ENCODE results near the gene XPO4.

The XPO4 gene

DNA sequence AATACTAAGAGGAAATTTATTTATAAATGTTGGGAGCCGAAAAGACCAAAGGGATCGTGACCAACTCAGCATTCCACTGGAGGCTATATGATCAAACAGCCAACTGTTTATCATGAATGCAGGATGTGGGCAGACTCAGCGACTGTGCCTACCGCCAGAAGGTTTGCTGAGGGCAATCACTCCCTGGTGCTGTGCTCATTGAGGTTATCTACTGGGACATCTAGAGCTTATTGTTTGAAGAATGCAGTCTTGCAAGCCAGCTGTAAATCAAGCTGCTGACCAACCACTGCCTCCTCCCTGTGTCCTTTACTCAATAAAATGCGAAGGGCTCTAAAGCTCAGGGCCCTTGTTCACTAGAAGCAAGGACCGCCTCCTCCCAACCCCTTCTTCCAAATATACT is 8.5 kb upstream of the XPO4 start:
- TF ChIP-seq, protein P1, sequence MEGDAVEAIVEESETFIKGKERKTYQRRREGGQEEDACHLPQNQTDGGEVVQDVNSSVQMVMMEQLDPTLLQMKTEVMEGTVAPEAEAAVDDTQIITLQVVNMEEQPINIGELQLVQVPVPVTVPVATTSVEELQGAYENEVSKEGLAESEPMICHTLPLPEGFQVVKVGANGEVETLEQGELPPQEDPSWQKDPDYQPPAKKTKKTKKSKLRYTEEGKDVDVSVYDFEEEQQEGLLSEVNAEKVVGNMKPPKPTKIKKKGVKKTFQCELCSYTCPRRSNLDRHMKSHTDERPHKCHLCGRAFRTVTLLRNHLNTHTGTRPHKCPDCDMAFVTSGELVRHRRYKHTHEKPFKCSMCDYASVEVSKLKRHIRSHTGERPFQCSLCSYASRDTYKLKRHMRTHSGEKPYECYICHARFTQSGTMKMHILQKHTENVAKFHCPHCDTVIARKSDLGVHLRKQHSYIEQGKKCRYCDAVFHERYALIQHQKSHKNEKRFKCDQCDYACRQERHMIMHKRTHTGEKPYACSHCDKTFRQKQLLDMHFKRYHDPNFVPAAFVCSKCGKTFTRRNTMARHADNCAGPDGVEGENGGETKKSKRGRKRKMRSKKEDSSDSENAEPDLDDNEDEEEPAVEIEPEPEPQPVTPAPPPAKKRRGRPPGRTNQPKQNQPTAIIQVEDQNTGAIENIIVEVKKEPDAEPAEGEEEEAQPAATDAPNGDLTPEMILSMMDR (IDR thresholded peaks at IDR 0.05; ENCODE audit: low read depth, low read length) = no peak
- no peak for TF ChIP-seq EZH2phosphoT487 (IDR thresholded peaks at IDR 0.05; ENCODE audit: low read depth)
- Histone ChIP-seq H3K4me1 (ENCODE audit: low read length) (no peaks in the 10 kb centered on the region), H4K20me1 (ENCODE audit: insufficient read depth, low read length) (no peaks in the 10 kb centered on the region), H3K27ac (ENCODE audit: low read length) (no peak overlapping the region), H3K27me3 (ENCODE audit: low read depth, low read length) (peaks cover 12% of the 10 kb centered on the region), H3K36me3 (replicated peaks; ENCODE audit: low read depth, low read length) (no peaks in the 10 kb centered on the region), H3K4me3 (ENCODE audit: low read length) (no peak overlapping the region), H3K4me2 (ENCODE audit: low read length) (no peak overlapping the region), H2AFZ (ENCODE audit: low read depth, low read length) (no peak overlapping the region), H3K79me2 (ENCODE audit: low read length) (no peaks in the 10 kb centered on the region), H3K9me3 (ENCODE audit: insufficient read depth, low read length) (no peaks in the 10 kb centered on the region), H3K9ac (ENCODE audit: low read length) (no peak overlapping the region)

- TF ChIP-seq EZH2phosphoT487 (IDR thresholded peaks at IDR 0.05; ENCODE audit: low read depth) = no peak
- H3K36me3 ChIP-seq (replicated peaks; ENCODE audit: low read depth, low read length) = no peaks in the 10 kb centered on the region
- H4K20me1 ChIP-seq (ENCODE audit: insufficient read depth, low read length) = no peaks in the 10 kb centered on the region
- no peak overlapping the region; the same call in 1 of the 2 replicates for H2AFZ ChIP-seq (ENCODE audit: low read depth, low read length)
- no peak overlapping the region for H3K4me3 ChIP-seq (ENCODE audit: low read length)
- H3K4me1 ChIP-seq (ENCODE audit: low read length) = no peaks in the 10 kb centered on the region
- peaks cover 12% of the 10 kb centered on the region for H3K27me3 ChIP-seq (ENCODE audit: low read depth, low read length)
- no peak overlapping the region for H3K4me2 ChIP-seq (ENCODE audit: low read length)
- no peaks in the 10 kb centered on the region for H3K79me2 ChIP-seq (ENCODE audit: low read length)
- no peak overlapping the region for H3K9ac ChIP-seq (ENCODE audit: low read length)
- no peaks in the 10 kb centered on the region for H3K9me3 ChIP-seq (ENCODE audit: insufficient read depth, low read length)
- H3K27ac ChIP-seq (ENCODE audit: low read length) = no peak overlapping the region
Observed at GRCh38 chr13:20908714-20909497, 6.4 kb upstream of the XPO4 start.

DNA sequence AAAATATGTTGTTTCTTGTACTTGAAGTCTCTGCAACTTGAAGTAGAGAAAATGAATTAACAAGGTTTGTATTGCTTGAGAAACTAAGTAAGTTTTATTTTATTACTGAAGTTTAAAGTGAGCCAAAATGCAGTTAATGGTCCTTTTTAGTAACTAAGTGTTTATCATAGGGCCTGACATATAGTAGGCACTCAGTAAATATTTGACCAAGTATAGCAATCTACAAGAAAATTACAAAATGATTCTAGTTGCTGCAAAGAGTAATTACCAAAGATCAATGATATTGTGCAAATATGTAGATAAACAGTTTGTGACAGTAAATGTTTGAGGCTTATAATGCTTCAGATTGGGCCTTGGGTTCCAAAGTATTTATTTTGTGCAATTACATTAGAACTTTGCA is 2.4 kb upstream of the XPO4 start:
- Histone ChIP-seq H3K4me1 (ENCODE audit: low read length) (peaks cover 16% of the 10 kb centered on the region), H3K27me3 (ENCODE audit: low read depth, low read length) (peaks cover 12% of the 10 kb centered on the region), H3K36me3 (replicated peaks; ENCODE audit: low read depth, low read length) (no peaks in the 10 kb centered on the region), H3K9me3 (ENCODE audit: insufficient read depth, low read length) (no peaks in the 10 kb centered on the region), H4K20me1 (ENCODE audit: insufficient read depth, low read length) (0 out of 2 replicates have a peak, but pooled peaks cover 3% of the 10 kb centered on the region), H3K79me2 (ENCODE audit: low read length) (peaks cover 31% of the 10 kb centered on the region), H2AFZ (ENCODE audit: low read depth, low read length) (no peak overlapping the region), H3K27ac (ENCODE audit: low read length) (no peak overlapping the region), H3K4me2 (ENCODE audit: low read length) (no peak overlapping the region), H3K9ac (ENCODE audit: low read length) (no peak overlapping the region), H3K4me3 (ENCODE audit: low read length) (no peak overlapping the region)
- TF ChIP-seq EZH2phosphoT487 (IDR thresholded peaks at IDR 0.05; ENCODE audit: low read depth) = no peak
- TF ChIP-seq, protein P1 (IDR thresholded peaks at IDR 0.05; ENCODE audit: low read depth, low read length) = no peak

DNA sequence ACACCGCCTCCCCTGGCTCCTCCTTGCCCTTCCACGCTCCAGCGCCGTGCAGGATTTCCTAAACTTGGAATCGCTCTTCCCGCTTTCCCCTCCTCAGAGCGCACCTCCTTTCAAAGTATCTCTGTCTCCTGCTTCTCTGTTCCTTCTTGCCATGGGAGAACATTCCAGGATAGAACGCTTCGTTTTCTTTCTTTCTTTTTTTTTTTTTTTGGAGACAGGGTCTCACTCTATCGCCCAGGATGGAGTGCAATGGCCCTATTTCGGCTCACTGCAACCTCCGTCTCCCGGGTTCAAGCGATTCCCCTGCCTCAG is 574 bp upstream of the XPO4 start:
- peak overlapping the region; percentile 90 for H3K9ac ChIP-seq (ENCODE audit: low read length)
- TF ChIP-seq, protein P1 (IDR thresholded peaks at IDR 0.05; ENCODE audit: low read depth, low read length) = no peak
- no peak for TF ChIP-seq EZH2phosphoT487 (IDR thresholded peaks at IDR 0.05; ENCODE audit: low read depth)
- peak overlapping the region; percentile 25 for H3K27ac ChIP-seq (ENCODE audit: low read length)

More for the DNA sequence above, 574 bp upstream of the XPO4 start:
- H3K9me3 ChIP-seq (ENCODE audit: insufficient read depth, low read length) = no peaks in the 10 kb centered on the region
- H2AFZ ChIP-seq (ENCODE audit: low read depth, low read length) = peak overlapping the region; percentile 89
- peaks cover 15% of the 10 kb centered on the region for H3K36me3 ChIP-seq (replicated peaks; ENCODE audit: low read depth, low read length)
- peaks cover 3% of the 10 kb centered on the region for H3K27me3 ChIP-seq (ENCODE audit: low read depth, low read length)
- H3K4me1 ChIP-seq (ENCODE audit: low read length) = peaks cover 19% of the 10 kb centered on the region
- H3K4me3 ChIP-seq (ENCODE audit: low read length) = peak overlapping the region; percentile 91
- H4K20me1 ChIP-seq (ENCODE audit: insufficient read depth, low read length) = peaks cover 6% of the 10 kb centered on the region; the same call in 1 of the 2 replicates
- peak overlapping the region; percentile 74 for H3K4me2 ChIP-seq (ENCODE audit: low read length)
- H3K79me2 ChIP-seq (ENCODE audit: low read length) = peaks cover 49% of the 10 kb centered on the region

All from OCI-LY3 (cell line).